GM12892 (cell line): ENCODE measurements around the gene STRADB.

Experiments
- POLR2A ChIP-seq: IDR thresholded peaks from 2 replicates; pipeline ENCODE4 v1.6.1; 2011; ENCODE audit warnings: low read depth, low read length, control low read depth
- POLR2AphosphoS5 ChIP-seq: IDR thresholded peaks from 2 replicates; pipeline ENCODE4 v1.6.1; 2011; ENCODE audit warnings: low read depth, low read length, control low read depth
- TAF1 ChIP-seq: IDR thresholded peaks from 2 replicates; pipeline ENCODE4 v1.6.1; 2011; ENCODE audit warnings: low read depth, mild to moderate bottlenecking, control low read depth, low read length, borderline replicate concordance

GRCh38 chr2:201404699-201405280, 46.8 kb upstream of the STRADB start:
- TF ChIP-seq POLR2AphosphoS5 (no peak), POLR2A (no peak), TAF1 (no peak)
